ENCODE data around the gene HS6ST1. TPM values are rescaled to one million over a fixed set of nuclear protein-coding genes. Genes with fewer than 3 reads are reported as not detected.

HS6ST1 gene
- total RNA-seq, 1 donor from 2014 or later, result 17.6 TPM

GRCh38 chr2:128236491-128237035 lies 82.1 kb downstream of the HS6ST1 start:
- TF ChIP-seq CTCF (conservative IDR thresholded peaks at IDR 0.05; ENCODE audit: low read depth, low read length), result no peak
- no peak overlapping the region for H3K4me3 ChIP-seq (ENCODE audit: low read depth, low read length)
- DNase-seq (ENCODE audit: low read depth), result no peak

GRCh38 chr2:128235581-128235980 lies 83.1 kb downstream of the HS6ST1 start:
- H3K4me3 ChIP-seq (ENCODE audit: low read depth, low read length), result no peak overlapping the region
- DNase-seq (ENCODE audit: low read depth), result no peak
- TF ChIP-seq CTCF (conservative IDR thresholded peaks at IDR 0.05; ENCODE audit: low read depth, low read length), result no peak

GRCh38 chr2:128234613-128235012 lies 84.1 kb downstream of the HS6ST1 start:
- no peak for TF ChIP-seq CTCF (conservative IDR thresholded peaks at IDR 0.05; ENCODE audit: low read depth, low read length)
- no peak overlapping the region for H3K4me3 ChIP-seq (ENCODE audit: low read depth, low read length)

GRCh38 chr2:128233790-128234395 lies 84.8 kb downstream of the HS6ST1 start:
- H3K4me3 ChIP-seq (ENCODE audit: low read depth, low read length), result peak overlapping the region; percentile 80
- no peak for DNase-seq (ENCODE audit: low read depth)

More at GRCh38 chr2:128234613-128235012, 84.1 kb downstream of the HS6ST1 start:
- DNase-seq (ENCODE audit: low read depth), result no peak

GRCh38 chr2:128232965-128233789 lies 85.5 kb downstream of the HS6ST1 start:
- peak; percentile 3 for DNase-seq (ENCODE audit: low read depth)
- TF ChIP-seq CTCF (conservative IDR thresholded peaks at IDR 0.05; ENCODE audit: low read depth, low read length), result peak; percentile 77

More at GRCh38 chr2:128233790-128234395, 84.8 kb downstream of the HS6ST1 start:
- TF ChIP-seq CTCF (conservative IDR thresholded peaks at IDR 0.05; ENCODE audit: low read depth, low read length), result no peak

GRCh38 chr2:128228894-128229293 lies 89.8 kb downstream of the HS6ST1 start:
- no peak for TF ChIP-seq CTCF (conservative IDR thresholded peaks at IDR 0.05; ENCODE audit: low read depth, low read length)
- no peak for DNase-seq (ENCODE audit: low read depth)
- no peak overlapping the region for H3K4me3 ChIP-seq (ENCODE audit: low read depth, low read length)

More at GRCh38 chr2:128232965-128233789, 85.5 kb downstream of the HS6ST1 start:
- peak overlapping the region; percentile 80 for H3K4me3 ChIP-seq (ENCODE audit: low read depth, low read length)
